COLO668 (cell line): Measurements from ENCODE around the gene SLC17A7.

Experiments
- DNase-seq: peaks from one replicate; lab custom pipeline; 2025; ENCODE audit not compliant: unreplicated experiment; lab: John Stamatoyannopoulos, UW

The SLC17A7 gene

DNA sequence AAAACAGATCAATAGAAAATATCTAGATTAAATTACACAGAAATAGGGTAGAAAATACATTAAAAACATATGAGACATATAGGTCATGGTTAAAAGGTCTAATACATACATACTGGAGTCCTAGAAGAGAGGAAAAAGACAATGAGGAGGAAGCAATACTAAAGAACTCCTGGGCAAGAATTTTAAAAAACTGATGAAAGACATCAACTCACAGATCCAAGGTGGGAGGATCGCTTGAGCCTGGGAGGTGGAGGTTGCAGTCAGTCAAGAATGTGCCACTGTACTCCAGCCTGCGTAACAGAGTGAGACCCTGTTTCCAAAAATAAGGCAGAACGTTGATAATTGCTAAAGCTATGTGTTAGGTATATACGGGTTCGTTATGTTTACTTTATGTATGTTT is 58.7 kb downstream of the SLC17A7 start:
- no peak for DNase-seq

DNA sequence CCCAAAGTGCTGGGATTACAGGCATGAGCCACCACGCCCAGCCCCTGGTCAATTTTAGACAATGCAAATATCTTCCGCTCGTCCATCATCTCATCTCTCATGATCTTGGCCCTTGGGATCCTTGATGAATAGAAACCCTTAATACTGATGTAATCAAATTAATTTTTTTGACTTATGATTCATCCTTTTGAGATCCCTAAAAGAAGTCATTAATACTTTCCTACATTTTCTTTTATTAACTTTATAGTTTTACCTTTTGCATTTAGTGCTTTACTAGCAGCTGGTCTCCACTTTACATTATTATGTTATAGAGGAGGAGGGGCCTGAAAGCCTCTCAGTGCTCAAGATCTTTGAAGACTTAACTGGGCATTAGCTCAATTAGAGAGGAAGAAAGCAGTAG is 60.9 kb downstream of the SLC17A7 start:
- DNase-seq, result no peak
